Left hindlimb (tissue), 1 donor: ENCODE results near the gene MUCL3.
A peak's percentile ranks its signal among the peaks of the same experiment; 100 is the strongest.
"Not testable (repeated sequence)": the region's sequence is repeated elsewhere in the genome, so short reads cannot be mapped to it uniquely, and the experiment has no call there.

Experiments used
- DNase-seq: peaks from one replicate; pipeline ENCODE4 v3.0.0-alpha.2; 2018

The MUCL3 gene

GRCh38 chr6:30942338-30943060, 1.7 kb downstream of the MUCL3 start:
- peak; percentile 54 for DNase-seq

GRCh38 chr6:30944051-30944450, 3.3 kb downstream of the MUCL3 start:
- DNase-seq, result no peak

GRCh38 chr6:30945281-30945680, 4.5 kb downstream of the MUCL3 start:
- no peak for DNase-seq

GRCh38 chr6:30947231-30947630, 6.5 kb downstream of the MUCL3 start:
- no peak for DNase-seq

- no peak for DNase-seq
Observed at GRCh38 chr6:30948811-30949210, 8.0 kb downstream of the MUCL3 start.

GRCh38 chr6:30951907-30952469, 11.2 kb downstream of the MUCL3 start:
- no peak for DNase-seq

- no peak for DNase-seq
Observed at GRCh38 chr6:30954631-30955366, 14.0 kb downstream of the MUCL3 start.

GRCh38 chr6:30955367-30956042, 14.7 kb downstream of the MUCL3 start:
- peak; percentile 38 for DNase-seq

- DNase-seq, result no peak
Observed at GRCh38 chr6:30957716-30958115, 16.9 kb downstream of the MUCL3 start.

GRCh38 chr6:30960907-30961673, 20.3 kb downstream of the MUCL3 start:
- DNase-seq, result no peak

- no peak for DNase-seq
Observed at GRCh38 chr6:30962716-30963115, 21.9 kb downstream of the MUCL3 start.

- no peak for DNase-seq
Observed at GRCh38 chr6:30963641-30964040, 22.9 kb downstream of the MUCL3 start.

GRCh38 chr6:30964075-30964474, 23.3 kb downstream of the MUCL3 start:
- no peak for DNase-seq

- no peak for DNase-seq
Observed at GRCh38 chr6:30965140-30965601, 24.4 kb downstream of the MUCL3 start.

- no peak for DNase-seq
Observed at GRCh38 chr6:30966154-30966553, 25.4 kb downstream of the MUCL3 start.

GRCh38 chr6:30969171-30969570, 28.4 kb downstream of the MUCL3 start:
- not testable (repeated sequence) for DNase-seq

- no peak for DNase-seq
Observed at GRCh38 chr6:30970946-30971345, 30.2 kb downstream of the MUCL3 start.

- DNase-seq, result no peak
Observed at GRCh38 chr6:30972816-30973215, 32.0 kb downstream of the MUCL3 start.

- no peak for DNase-seq
Observed at GRCh38 chr6:30974490-30975252, 33.9 kb downstream of the MUCL3 start.

GRCh38 chr6:30979141-30979540, 38.4 kb downstream of the MUCL3 start:
- DNase-seq, result no peak

- DNase-seq, result no peak
Observed at GRCh38 chr6:30979690-30980089, 38.9 kb downstream of the MUCL3 start.
